Measurements from ENCODE around the gene TGFBR1. TPM values are rescaled to one million over a fixed set of nuclear protein-coding genes. Genes with fewer than 3 reads are reported as not detected.

TGFBR1 gene
- total and polyA plus RNA-seq, 2 donors (not counting 3 experiments of a cell fraction or from before 2014, with no cell fraction given) = 5.8 to 18.6 TPM

- no peaks in the 10 kb centered on the region for H4K20me1 ChIP-seq (replicated peaks; ENCODE audit: control insufficient read depth, extremely low read depth, insufficient read depth, low read length)
- CTCF ChIA-PET = no interaction called here
These were observed 4.6 kb downstream of the TGFBR1 start for GRCh38 chr9:99109522-99109921.

More at GRCh38 chr9:99109522-99109921, 4.6 kb downstream of the TGFBR1 start:
- H3K9me1 ChIP-seq (replicated peaks; ENCODE audit: control insufficient read depth, extremely low read depth, insufficient read depth, low read length) = no peaks in the 10 kb centered on the region
- DNase-seq (ENCODE audit: low read depth, low spot score) (no peak), FAIRE-seq (no peak)
- peaks cover 6% of the 10 kb centered on the region for H3K4me1 ChIP-seq (ENCODE audit: control insufficient read depth, extremely low read depth, insufficient read depth, low read length)
- no peak overlapping the region for H2AFZ ChIP-seq (ENCODE audit: low read depth, low read length)
- H3K27ac ChIP-seq (ENCODE audit: insufficient read depth, low read depth, low read length) = no peak overlapping the region
- H3K9me3 ChIP-seq (replicated peaks; ENCODE audit: control insufficient read depth, insufficient read depth, low read length) = no peaks in the 10 kb centered on the region
- intact Hi-C loops (cut with micrococcal nuclease) = no loop called here
- no peak overlapping the region for H3K4me2 ChIP-seq (ENCODE audit: insufficient read depth, low read length)
- dilution Hi-C loops (cut with MboI; ENCODE audit: extremely low pct_ligation_motif_present, low sequenced_read_pairs) = no loop called here
- no TSS peak for BruUV-seq (replicated peaks)
- no peak overlapping the region for H3K9ac ChIP-seq (replicated peaks; ENCODE audit: extremely low read depth, insufficient read depth, low read length)
- POLR2A ChIA-PET = no interaction called here
- H3K36me3 ChIP-seq (ENCODE audit: control insufficient read depth in 2 of 2, extremely low read depth in 1 of 2, insufficient read depth in 2 of 2, low read length in 2 of 2) = no peaks in the 10 kb centered on the region
- H3K27me3 ChIP-seq (ENCODE audit: control insufficient read depth in 2 of 2, insufficient read depth in 2 of 2, low read length in 2 of 2) = no peaks in the 10 kb centered on the region
- H3K79me2 ChIP-seq (ENCODE audit: control insufficient read depth, insufficient read depth, low read length) = peaks cover 5% of the 10 kb centered on the region
- no peak overlapping the region for H3K4me3 ChIP-seq (replicated peaks in 1 of 3; ENCODE audit: insufficient read depth in 1 of 3, low read depth in 1 of 3, low read length in 3 of 3)
- no peak for TF ChIP-seq EZH2 (IDR thresholded peaks at IDR 0.05; ENCODE audit: borderline replicate concordance, low read depth, low read length, severe bottlenecking)
- no peak for TF ChIP-seq JUN (IDR thresholded peaks at IDR 0.05; ENCODE audit: borderline replicate concordance, insufficient read depth, insufficient read length, low read depth)
- TF ChIP-seq POLR2A (IDR thresholded peaks at IDR 0.05; ENCODE audit: low read depth, low read length) = no peak
- no peak for TF ChIP-seq FOS (IDR thresholded peaks at IDR 0.05; ENCODE audit: borderline replicate concordance, insufficient read depth, low read length)
- TF ChIP-seq POLR2AphosphoS5 (IDR thresholded peaks at IDR 0.05; ENCODE audit: insufficient read depth, low read depth, low read length) = no peak
- TF ChIP-seq GATA2 (IDR thresholded peaks at IDR 0.05; ENCODE audit: insufficient read depth, insufficient read length, low read depth, low read length) = no peak
- TF ChIP-seq, protein P1, sequence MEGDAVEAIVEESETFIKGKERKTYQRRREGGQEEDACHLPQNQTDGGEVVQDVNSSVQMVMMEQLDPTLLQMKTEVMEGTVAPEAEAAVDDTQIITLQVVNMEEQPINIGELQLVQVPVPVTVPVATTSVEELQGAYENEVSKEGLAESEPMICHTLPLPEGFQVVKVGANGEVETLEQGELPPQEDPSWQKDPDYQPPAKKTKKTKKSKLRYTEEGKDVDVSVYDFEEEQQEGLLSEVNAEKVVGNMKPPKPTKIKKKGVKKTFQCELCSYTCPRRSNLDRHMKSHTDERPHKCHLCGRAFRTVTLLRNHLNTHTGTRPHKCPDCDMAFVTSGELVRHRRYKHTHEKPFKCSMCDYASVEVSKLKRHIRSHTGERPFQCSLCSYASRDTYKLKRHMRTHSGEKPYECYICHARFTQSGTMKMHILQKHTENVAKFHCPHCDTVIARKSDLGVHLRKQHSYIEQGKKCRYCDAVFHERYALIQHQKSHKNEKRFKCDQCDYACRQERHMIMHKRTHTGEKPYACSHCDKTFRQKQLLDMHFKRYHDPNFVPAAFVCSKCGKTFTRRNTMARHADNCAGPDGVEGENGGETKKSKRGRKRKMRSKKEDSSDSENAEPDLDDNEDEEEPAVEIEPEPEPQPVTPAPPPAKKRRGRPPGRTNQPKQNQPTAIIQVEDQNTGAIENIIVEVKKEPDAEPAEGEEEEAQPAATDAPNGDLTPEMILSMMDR (IDR thresholded peaks at IDR 0.05; ENCODE audit: extremely low read depth in 1 of 2, insufficient read depth in 1 of 2, low read depth in 1 of 2, low read length in 2 of 2) = no peak
- TF ChIP-seq, protein P2, sequence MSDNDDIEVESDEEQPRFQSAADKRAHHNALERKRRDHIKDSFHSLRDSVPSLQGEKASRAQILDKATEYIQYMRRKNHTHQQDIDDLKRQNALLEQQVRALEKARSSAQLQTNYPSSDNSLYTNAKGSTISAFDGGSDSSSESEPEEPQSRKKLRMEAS (IDR thresholded peaks at IDR 0.05; ENCODE audit: insufficient read depth, insufficient read length) = no peak
- no peak for TF ChIP-seq MYC (IDR thresholded peaks at IDR 0.05; ENCODE audit: low read depth, low read length)
